Body of pancreas (tissue), 4 donors: ENCODE measurements around the gene VPS39. TPM values are rescaled to one million over a fixed set of nuclear protein-coding genes. Genes with fewer than 3 reads are reported as not detected.

Experiments
- ATAC-seq: fragments of 150-250 bp; one replicate; pipeline ENCODE4 v1.9.1; 2016
- DNase-seq, 4 donors: peaks; one replicate each; pipeline ENCODE4 v3.0.0-alpha.2; 2019
- H3K27ac ChIP-seq, 4 donors: fragments of 200-600 bp; sonication (generic); 1 replicate in 3 of 4; 2 replicates in 1 of 4; pipeline versions ENCODE4 v1.5.1 to v1.6.1; 2016 to 2019; ENCODE audit warnings: mild to moderate bottlenecking in 1 of 4, mixed read lengths in 1 of 4, moderate library complexity in 1 of 4
- H3K27me3 ChIP-seq, 2 donors: fragments of 200-600 bp; sonication (generic); one replicate each; pipeline ENCODE4 v1.6.0; 2016; ENCODE audit warnings: mild to moderate bottlenecking in 1 of 2
- H3K36me3 ChIP-seq, 2 donors: fragments of 200-600 bp; sonication (generic); replicated peaks in 1 of 2; 2 replicates each; pipeline ENCODE4 v1.5.1; 2016; ENCODE audit warnings: low read depth in 2 of 2; ENCODE audit not compliant: insufficient read depth in 1 of 2
- H3K4me1 ChIP-seq: fragments of 200-600 bp; sonication (generic); one replicate; pipeline ENCODE4 v1.6.0; 2016
- H3K4me3 ChIP-seq, 2 donors: fragments of 200-600 bp; sonication (generic); 1 replicate in 1 of 2; 2 replicates in 1 of 2; pipeline ENCODE4 v1.5.1; 2016 to 2019
- H3K9me3 ChIP-seq, 3 donors: fragments of 200-600 bp; sonication (generic); 1 replicate in 2 of 3; 2 replicates in 1 of 3; pipeline ENCODE4 v1.5.1; 2016
- CTCF ChIP-seq, 7 experiments: fragments of 450-650 bp in 4 of 7; fragments of 200-600 bp in 3 of 7; sonication (generic) in 3 of 7; IDR thresholded peaks; one replicate each; pipeline ENCODE4 v1.5.1; 2016 to 2019; ENCODE audit warnings: antibody characterized with exemption in 7 of 7
- POLR2A ChIP-seq, 3 donors: fragments of 450-650 bp; IDR thresholded peaks; one replicate each; pipeline ENCODE4 v1.6.1; 2016; ENCODE audit warnings: antibody characterized with exemption in 3 of 3, mild to moderate bottlenecking in 2 of 3
- WGBS, 2 donors: methylation state at CpG; one replicate each; pipeline ENCODE4 v1.1.5; 2017; 5-methylcytosine and 5-hydroxymethylcytosine counted together
- intact Hi-C: fragments of 100-400 bp; cut with DNase I; formaldehyde crosslinking; loops from one replicate; pipeline ENCODE4 v1.15.1; 2023
- total RNA-seq, 2 donors: library from RNA; depleted of rRNA; stranded (reverse); fragments of >200 nt; gene quantifications; one replicate each; pipeline ENCODE4 v1.1.0, GENCODE V29; 2016

The VPS39 gene
- total RNA-seq, 2 donors from 2014 or later, result 48.5 to 133 TPM

DNA sequence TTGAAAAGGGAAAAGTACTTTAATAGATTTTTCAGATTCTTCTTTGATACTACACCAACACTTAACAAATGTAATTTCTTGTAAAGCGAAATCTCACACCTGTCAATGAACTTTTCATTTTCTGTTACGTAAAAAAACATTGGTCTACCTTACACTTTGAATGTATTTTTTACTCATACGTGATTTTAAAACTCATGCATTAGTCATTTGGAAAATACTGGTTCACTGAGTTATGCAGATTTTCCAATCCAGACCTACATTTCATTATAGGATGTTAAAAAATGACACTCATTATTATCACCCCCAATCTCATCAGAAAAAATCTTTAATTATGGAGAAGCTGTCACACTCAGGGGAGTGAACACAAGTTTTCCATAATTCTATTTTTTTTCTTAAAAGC is 14.7 kb downstream of the VPS39 start:
- WGBS, 2 donors, result 92% methylated on average over 3 of the region's 3 CpGs
- no peaks in the 10 kb centered on the region for H3K27me3 ChIP-seq
- H3K36me3 ChIP-seq, result peaks cover 0 to 10% of the 10 kb centered on the region in 2 donors
- ATAC-seq (no peak), DNase-seq (no peak)
- H3K4me3 ChIP-seq, result no peak overlapping the region
- intact Hi-C loops, result no loop called here
- H3K27ac ChIP-seq, result no peak overlapping the region
- TF ChIP-seq CTCF (IDR thresholded peaks at IDR 0.05) (no peak), POLR2A (IDR thresholded peaks at IDR 0.05) (no peak)
- no peaks in the 10 kb centered on the region for H3K9me3 ChIP-seq
- no peaks in the 10 kb centered on the region for H3K4me1 ChIP-seq

- TF ChIP-seq CTCF (IDR thresholded peaks at IDR 0.05) (no peak), POLR2A (IDR thresholded peaks at IDR 0.05) (no peak)
- 87 to 89% methylated on average over 8 of the region's 8 CpGs for WGBS, 2 donors
- no peak for ATAC-seq
- H3K4me1 ChIP-seq, result no peaks in the 10 kb centered on the region
- DNase-seq, result no peak
- intact Hi-C loops, result no loop called here
- H3K27me3 ChIP-seq, result no peaks in the 10 kb centered on the region
- no peak overlapping the region for H3K4me3 ChIP-seq
- H3K27ac ChIP-seq, result no peak overlapping the region
- no peaks in the 10 kb centered on the region for H3K9me3 ChIP-seq
- peaks cover 0 to 23% of the 10 kb centered on the region in 2 donors for H3K36me3 ChIP-seq
Measured at GRCh38 chr15:42191610-42192346, 16.3 kb downstream of the VPS39 start.

DNA sequence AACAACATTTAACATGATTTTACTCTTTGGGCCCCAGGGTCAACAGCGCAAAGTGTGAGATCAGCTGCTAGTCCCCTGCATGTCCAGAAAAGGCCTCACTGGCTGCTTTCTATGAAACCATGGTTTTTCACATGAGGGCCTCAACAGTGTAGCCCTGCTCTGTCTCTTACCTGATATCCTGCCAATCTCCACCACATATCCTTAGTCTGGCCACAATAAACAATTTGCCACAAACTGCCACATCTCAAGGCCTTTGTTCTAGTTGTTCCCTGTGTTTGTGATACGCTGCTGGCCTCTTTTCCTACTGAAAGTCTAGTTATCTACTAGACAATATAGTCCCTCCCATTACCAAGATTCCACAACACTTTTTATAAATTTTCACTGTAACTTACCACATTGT is 17.7 kb downstream of the VPS39 start:
- 89 to 93% methylated on average over 2 of the region's 2 CpGs for WGBS, 2 donors
- ATAC-seq (no peak), DNase-seq (no peak)
- H3K4me1 ChIP-seq, result no peaks in the 10 kb centered on the region
- H3K27ac ChIP-seq, result no peak overlapping the region
- peaks cover 0 to 29% of the 10 kb centered on the region in 2 donors for H3K36me3 ChIP-seq
- TF ChIP-seq POLR2A (IDR thresholded peaks at IDR 0.05), result no peak
- intact Hi-C loops, result no loop called here
- no peak overlapping the region for H3K4me3 ChIP-seq
- no peaks in the 10 kb centered on the region for H3K27me3 ChIP-seq
- H3K9me3 ChIP-seq, result no peaks in the 10 kb centered on the region

DNA sequence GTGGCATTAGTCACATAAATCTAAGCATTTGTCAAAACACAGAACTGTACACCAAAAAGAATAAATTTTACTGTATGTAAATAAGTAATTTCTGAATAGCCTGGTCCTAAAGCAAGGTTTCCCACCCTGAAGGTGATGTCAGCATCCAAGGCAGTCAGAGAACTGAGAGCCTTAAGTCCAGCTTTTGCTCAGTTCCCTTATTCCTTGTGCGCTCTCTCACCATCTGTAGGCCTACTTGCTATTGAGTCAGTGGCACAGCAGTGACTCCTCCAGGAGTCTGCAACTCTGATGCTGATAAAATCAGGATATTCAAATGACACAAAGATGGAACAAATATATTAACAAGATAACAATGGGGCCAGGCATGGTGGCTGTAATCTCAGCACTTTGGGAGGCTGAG is 22.3 kb downstream of the VPS39 start:
- intact Hi-C loops, result no loop called here
- DNase-seq, result no peak
- peaks cover 12 to 43% of the 10 kb centered on the region in 2 donors for H3K36me3 ChIP-seq

GRCh38 chr15:42184736-42185135 is 23.4 kb downstream of the VPS39 start:
- no peak for DNase-seq
- no peak overlapping the region for H3K27ac ChIP-seq
- no peaks in the 10 kb centered on the region for H3K4me1 ChIP-seq
- no peak for ATAC-seq
- WGBS, 2 donors, result 91 to 95% methylated on average over 4 of the region's 4 CpGs
- TF ChIP-seq POLR2A (IDR thresholded peaks at IDR 0.05) (no peak), CTCF (IDR thresholded peaks at IDR 0.05) (no peak)
- intact Hi-C loops, result no loop called here
- no peaks in the 10 kb centered on the region for H3K9me3 ChIP-seq
- H3K4me3 ChIP-seq, result no peak overlapping the region
- H3K27me3 ChIP-seq, result no peaks in the 10 kb centered on the region
- H3K36me3 ChIP-seq, result peaks cover 12 to 38% of the 10 kb centered on the region in 2 donors

More for the DNA sequence above, 22.3 kb downstream of the VPS39 start:
- no peak for ATAC-seq
- no peaks in the 10 kb centered on the region for H3K4me1 ChIP-seq
- no peak overlapping the region for H3K27ac ChIP-seq
- no peak overlapping the region for H3K4me3 ChIP-seq
- H3K27me3 ChIP-seq, result no peaks in the 10 kb centered on the region
- 89 to 92% methylated on average over 1 of the region's 1 CpG for WGBS, 2 donors
- TF ChIP-seq POLR2A (IDR thresholded peaks at IDR 0.05), result no peak
- no peak for TF ChIP-seq CTCF (IDR thresholded peaks at IDR 0.05)
- no peaks in the 10 kb centered on the region for H3K9me3 ChIP-seq
